SK-N-SH treated with all-trans-retinoic acid at 6 μM for 48 hours (cell line): ENCODE measurements around the gene INTS14.

ENCODE experiments used
- ATAC-seq: fragments of 200-7000 bp; cut with Tn5 transposase; 3 replicates; pipeline ENCODE4 v1.9.1; 2020; ENCODE audit warnings: mild to moderate bottlenecking, moderate library complexity
- ARNTL ChIP-seq: fragments of 450-650 bp; formaldehyde crosslinking; IDR thresholded peaks from 2 replicates; pipeline ENCODE4 v1.5.0; 2020; ENCODE audit warnings: low read depth, mild to moderate bottlenecking, moderate library complexity, borderline replicate concordance
- BACH2 ChIP-seq: fragments of 250-450 bp; sonication (Bioruptor Pico); IDR thresholded peaks from 2 replicates; pipeline ENCODE4 v1.9.0; 2021; ENCODE audit warnings: mild to moderate bottlenecking, borderline replicate concordance
- CSRNP3 ChIP-seq: fragments of 250-450 bp; sonication (Bioruptor Pico); IDR thresholded peaks from 2 replicates; pipeline ENCODE4 v1.5.1; 2021; ENCODE audit warnings: mild to moderate bottlenecking, moderate library complexity
- ESRRG ChIP-seq: fragments of 250-450 bp; sonication (Bioruptor Pico); IDR thresholded peaks from 2 replicates; pipeline ENCODE4 v1.6.1; 2021; ENCODE audit warnings: mild to moderate bottlenecking
- GLIS3 ChIP-seq: fragments of 250-450 bp; sonication (Bioruptor Pico); IDR thresholded peaks from 2 replicates; pipeline ENCODE4 v1.5.0; 2020; ENCODE audit warnings: mild to moderate bottlenecking, moderate library complexity
- ISL1 ChIP-seq: fragments of 250-450 bp; sonication (Bioruptor Pico); IDR thresholded peaks from 2 replicates; pipeline ENCODE4 v2.1.2; 2022; ENCODE audit warnings: mild to moderate bottlenecking, moderate library complexity
- OSR1 ChIP-seq: fragments of 250-450 bp; sonication (Bioruptor Pico); IDR thresholded peaks from 2 replicates; pipeline ENCODE4 v1.8.0; 2022; ENCODE audit warnings: moderate library complexity, mild to moderate bottlenecking, inconsistent platforms
- PATZ1 ChIP-seq: fragments of 250-450 bp; sonication (Bioruptor Pico); IDR thresholded peaks from 2 replicates; pipeline ENCODE4 v1.8.0; 2020; ENCODE audit warnings: mild to moderate bottlenecking, moderate library complexity, borderline replicate concordance
- POU6F1 ChIP-seq: fragments of 250-450 bp; sonication (Bioruptor Pico); IDR thresholded peaks from 2 replicates; pipeline ENCODE4 v1.8.0; 2021; ENCODE audit warnings: low read depth, mild to moderate bottlenecking, moderate library complexity, borderline replicate concordance
- PPARA ChIP-seq: fragments of 250-450 bp; sonication (Bioruptor Pico); IDR thresholded peaks from 2 replicates; pipeline ENCODE4 v1.5.0; 2020; ENCODE audit warnings: mild to moderate bottlenecking, borderline replicate concordance
- SNAI2 ChIP-seq: fragments of 250-450 bp; sonication (Bioruptor Pico); IDR thresholded peaks from 2 replicates; pipeline ENCODE4 v1.5.0; 2020; ENCODE audit warnings: mild to moderate bottlenecking, moderate library complexity
- TCF4 ChIP-seq: fragments of 250-450 bp; sonication (Bioruptor Pico); IDR thresholded peaks from 2 replicates; pipeline ENCODE4 v1.8.0; 2021; ENCODE audit warnings: mild to moderate bottlenecking, moderate library complexity, borderline replicate concordance
- TOX ChIP-seq: fragments of 250-450 bp; sonication (Bioruptor Pico); IDR thresholded peaks from 2 replicates; pipeline ENCODE4 v1.8.0; 2021; ENCODE audit warnings: mild to moderate bottlenecking, moderate library complexity, borderline replicate concordance
- TSHZ2 ChIP-seq: fragments of 250-450 bp; sonication (Bioruptor Pico); IDR thresholded peaks from 2 replicates; pipeline ENCODE4 v1.5.0; 2020; ENCODE audit warnings: mild to moderate bottlenecking, moderate library complexity
- ZC3H10 ChIP-seq: fragments of 250-450 bp; sonication (Bioruptor Pico); IDR thresholded peaks from 2 replicates; pipeline ENCODE4 v1.5.1; 2021; ENCODE audit warnings: mild to moderate bottlenecking, moderate library complexity
- ZFP3 ChIP-seq: fragments of 250-450 bp; sonication (Bioruptor Pico); IDR thresholded peaks from 2 replicates; pipeline ENCODE4 v1.5.0; 2020; ENCODE audit warnings: mild to moderate bottlenecking, moderate library complexity
- ZFP30 ChIP-seq: fragments of 450-650 bp; formaldehyde crosslinking; IDR thresholded peaks from 2 replicates; pipeline ENCODE4 v1.5.0; 2022; ENCODE audit warnings: mild to moderate bottlenecking, moderate library complexity
- ZNF565 ChIP-seq: fragments of 450-650 bp; formaldehyde crosslinking; conservative IDR thresholded peaks from 2 replicates; pipeline ENCODE4 v1.5.0; 2020; ENCODE audit warnings: low read depth, mild to moderate bottlenecking, moderate library complexity
- ZNF8 ChIP-seq: fragments of 450-650 bp; formaldehyde crosslinking; IDR thresholded peaks from 2 replicates; pipeline ENCODE4 v1.5.0; 2020; ENCODE audit warnings: mild to moderate bottlenecking, moderate library complexity

The INTS14 gene

GRCh38 chr15:65620833-65621232, 9.9 kb upstream of the INTS14 start:
- no peak for TF ChIP-seq SNAI2 (CRISPR knock-in tag)
- TF ChIP-seq ZNF565 (CRISPR knock-in tag), result no peak
- no peak for TF ChIP-seq ISL1 (CRISPR knock-in tag)
- no peak for TF ChIP-seq TCF4 (CRISPR knock-in tag)
- TF ChIP-seq ZFP30 (CRISPR knock-in tag), result no peak
- no peak for TF ChIP-seq PPARA
- no peak for TF ChIP-seq ZNF8 (CRISPR knock-in tag)
- no peak for TF ChIP-seq TSHZ2 (CRISPR knock-in tag)
- TF ChIP-seq CSRNP3, result no peak
- no peak for TF ChIP-seq BACH2
- ATAC-seq, result no peak

- no peak for ATAC-seq
- TF ChIP-seq TCF4 (CRISPR knock-in tag), result no peak
- no peak for TF ChIP-seq BACH2
- TF ChIP-seq ZFP3 (CRISPR knock-in tag), result no peak
- TF ChIP-seq SNAI2 (CRISPR knock-in tag), result no peak
- TF ChIP-seq ZFP30 (CRISPR knock-in tag), result no peak
- TF ChIP-seq CSRNP3, result no peak
- no peak for TF ChIP-seq ESRRG (CRISPR knock-in tag)
- TF ChIP-seq POU6F1 (CRISPR knock-in tag), result no peak
- no peak for TF ChIP-seq PPARA
- TF ChIP-seq ARNTL (CRISPR knock-in tag), result no peak
- no peak for TF ChIP-seq TOX (CRISPR knock-in tag)
- no peak for TF ChIP-seq TSHZ2 (CRISPR knock-in tag)
- TF ChIP-seq ZNF565 (CRISPR knock-in tag), result no peak
- TF ChIP-seq ZC3H10, result no peak
- TF ChIP-seq ZNF8 (CRISPR knock-in tag), result no peak
- TF ChIP-seq GLIS3 (CRISPR knock-in tag), result no peak
- TF ChIP-seq OSR1, result no peak
- TF ChIP-seq PATZ1 (CRISPR knock-in tag), result no peak
Observed at GRCh38 chr15:65619626-65620290, 8.8 kb upstream of the INTS14 start.
